Stimulated activated CD8-positive, alpha-beta memory T cell treated with anti-CD3 and anti-CD28 coated beads, Interleukin-7, amount 100 ng/mL, for 48 hours (primary cell): ENCODE measurements around the gene KLF17.
"Not testable (repeated sequence)": the region's sequence is repeated elsewhere in the genome, so short reads cannot be mapped to it uniquely, and the experiment has no call there.

Experiments
- DNase-seq, 2 donors: peaks; one replicate each; pipeline ENCODE4 v3.0.0-alpha.2; 2020; ENCODE audit warnings: low read depth in 1 of 2; ENCODE audit errors: extremely low read depth in 1 of 2

KLF17 gene

DNA sequence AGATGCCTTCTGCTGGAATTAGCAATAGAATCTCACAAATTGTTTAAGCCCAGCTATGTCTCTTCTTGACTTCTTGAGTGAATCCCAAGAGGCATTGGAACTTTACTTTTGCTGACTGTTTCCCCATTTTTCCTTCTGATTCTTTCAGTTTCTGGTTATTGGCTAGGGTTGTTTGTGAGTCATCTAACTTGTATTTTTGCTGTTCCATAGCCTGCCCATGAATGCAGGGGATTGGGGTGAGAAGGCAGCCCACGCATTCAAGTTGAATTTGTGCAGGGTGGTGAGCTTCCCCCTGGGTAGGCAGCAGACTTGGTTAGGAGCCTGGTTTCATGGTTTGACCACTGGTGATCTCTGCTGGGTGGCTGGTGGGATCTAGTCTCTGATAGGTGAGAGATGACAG is 10.4 kb upstream of the KLF17 start:
- DNase-seq: no peak

- DNase-seq: no peak
These were observed 9.7 kb upstream of the KLF17 start for GRCh38 chr1:44108971-44109370.

DNA sequence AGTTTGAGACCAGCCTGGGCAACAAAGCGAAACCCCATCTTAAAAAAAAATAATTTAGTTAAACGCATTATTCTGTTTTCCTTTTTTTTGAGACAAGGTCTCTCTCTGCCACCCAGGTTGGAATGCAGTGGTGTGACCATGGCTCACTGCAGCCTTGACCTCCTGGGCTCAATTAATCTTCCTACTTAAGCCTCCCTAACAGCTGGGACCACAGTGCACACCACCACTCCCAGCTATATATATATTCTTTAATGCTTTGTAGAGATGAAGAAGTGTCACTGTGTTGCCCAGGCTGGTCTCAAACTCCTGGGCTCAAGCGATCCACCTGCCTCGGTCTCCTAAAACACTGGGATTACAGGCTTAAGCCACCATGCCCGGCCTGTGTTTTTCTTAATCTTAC is 7.7 kb upstream of the KLF17 start:
- DNase-seq: no peak

- no peak for DNase-seq
These were observed 6.8 kb upstream of the KLF17 start for GRCh38 chr1:44111861-44112260.

GRCh38 chr1:44112486-44112885 is 6.1 kb upstream of the KLF17 start:
- DNase-seq: no peak

- DNase-seq: no peak
These were observed 5.5 kb upstream of the KLF17 start for GRCh38 chr1:44113095-44113609.

DNA sequence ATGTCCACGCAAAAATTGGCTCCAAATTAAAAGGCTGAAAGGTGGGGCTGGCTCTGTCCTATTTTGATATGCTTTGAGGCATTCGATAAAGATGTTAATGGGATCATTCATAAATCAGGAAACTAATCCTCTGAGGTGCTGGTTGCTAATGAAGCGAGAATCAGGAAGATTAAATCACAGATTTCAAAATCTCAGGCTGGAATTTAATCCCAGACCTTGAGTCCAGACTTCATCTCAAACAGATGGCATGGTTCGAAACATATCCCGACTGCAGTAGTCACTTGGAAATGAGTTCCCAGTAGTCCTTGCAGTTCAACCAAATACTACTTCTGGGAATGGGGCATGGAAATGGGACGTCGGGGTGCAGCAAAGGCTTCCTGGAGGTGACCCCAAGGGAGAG is 4.5 kb upstream of the KLF17 start:
- DNase-seq: no peak

GRCh38 chr1:44117272-44117671 is 1.3 kb upstream of the KLF17 start:
- DNase-seq: not testable (repeated sequence)

- DNase-seq: no peak
These were observed 904 bp downstream of the KLF17 start for GRCh38 chr1:44119525-44119924.

- no peak for DNase-seq
These were observed 1.9 kb downstream of the KLF17 start for GRCh38 chr1:44120398-44120949.

DNA sequence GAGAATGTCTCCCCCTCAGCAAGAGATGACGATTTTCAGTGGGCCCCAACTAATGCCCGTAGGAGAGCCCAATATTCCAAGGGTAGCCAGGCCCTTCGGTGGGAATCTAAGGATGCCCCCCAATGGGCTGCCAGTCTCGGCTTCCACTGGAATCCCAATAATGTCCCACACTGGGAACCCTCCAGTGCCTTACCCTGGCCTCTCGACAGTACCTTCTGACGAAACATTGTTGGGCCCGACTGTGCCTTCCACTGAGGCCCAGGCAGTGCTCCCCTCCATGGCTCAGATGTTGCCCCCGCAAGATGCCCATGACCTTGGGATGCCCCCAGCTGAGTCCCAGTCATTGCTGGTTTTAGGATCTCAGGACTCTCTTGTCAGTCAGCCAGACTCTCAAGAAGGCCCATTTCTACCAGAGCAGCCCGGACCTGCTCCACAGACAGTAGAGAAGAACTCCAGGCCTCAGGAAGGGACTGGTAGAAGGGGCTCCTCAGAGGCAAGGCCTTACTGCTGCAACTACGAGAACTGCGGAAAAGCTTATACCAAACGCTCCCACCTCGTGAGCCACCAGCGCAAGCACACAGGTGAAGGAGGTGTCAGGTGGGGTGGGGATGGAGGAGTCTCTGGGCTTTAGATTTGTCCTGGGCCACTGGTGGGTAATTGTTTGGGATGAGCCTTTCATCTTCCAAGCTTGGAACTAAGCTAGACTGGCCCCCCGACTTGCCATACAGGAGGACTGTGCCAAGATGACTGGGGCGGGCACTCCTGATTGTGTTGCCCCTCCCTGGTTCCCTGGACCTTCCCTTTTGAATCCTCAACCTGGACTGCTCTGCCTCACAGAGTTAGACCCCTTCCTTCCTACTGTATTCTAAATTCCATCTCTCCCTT is 11.2 kb downstream of the KLF17 start:
- DNase-seq: no peak

DNA sequence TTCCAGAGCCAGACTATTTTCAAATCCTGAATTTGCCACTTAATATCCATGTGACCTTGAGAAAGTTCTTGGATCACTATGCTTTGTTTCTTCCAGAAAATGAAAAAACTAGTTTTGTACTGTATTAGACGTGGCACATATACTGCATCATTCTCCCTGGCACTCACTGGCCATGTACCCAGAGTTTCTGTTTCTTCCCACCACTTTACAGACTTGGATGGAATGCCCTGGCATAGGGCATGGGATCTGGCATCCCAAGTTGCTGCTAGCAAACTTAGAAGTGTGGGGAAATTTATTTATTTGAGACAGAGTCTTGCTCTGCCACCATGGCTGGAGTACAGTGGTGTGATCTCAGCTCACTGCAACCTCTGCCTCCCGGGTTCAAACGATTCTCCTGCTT is 12.8 kb downstream of the KLF17 start:
- no peak for DNase-seq

DNA sequence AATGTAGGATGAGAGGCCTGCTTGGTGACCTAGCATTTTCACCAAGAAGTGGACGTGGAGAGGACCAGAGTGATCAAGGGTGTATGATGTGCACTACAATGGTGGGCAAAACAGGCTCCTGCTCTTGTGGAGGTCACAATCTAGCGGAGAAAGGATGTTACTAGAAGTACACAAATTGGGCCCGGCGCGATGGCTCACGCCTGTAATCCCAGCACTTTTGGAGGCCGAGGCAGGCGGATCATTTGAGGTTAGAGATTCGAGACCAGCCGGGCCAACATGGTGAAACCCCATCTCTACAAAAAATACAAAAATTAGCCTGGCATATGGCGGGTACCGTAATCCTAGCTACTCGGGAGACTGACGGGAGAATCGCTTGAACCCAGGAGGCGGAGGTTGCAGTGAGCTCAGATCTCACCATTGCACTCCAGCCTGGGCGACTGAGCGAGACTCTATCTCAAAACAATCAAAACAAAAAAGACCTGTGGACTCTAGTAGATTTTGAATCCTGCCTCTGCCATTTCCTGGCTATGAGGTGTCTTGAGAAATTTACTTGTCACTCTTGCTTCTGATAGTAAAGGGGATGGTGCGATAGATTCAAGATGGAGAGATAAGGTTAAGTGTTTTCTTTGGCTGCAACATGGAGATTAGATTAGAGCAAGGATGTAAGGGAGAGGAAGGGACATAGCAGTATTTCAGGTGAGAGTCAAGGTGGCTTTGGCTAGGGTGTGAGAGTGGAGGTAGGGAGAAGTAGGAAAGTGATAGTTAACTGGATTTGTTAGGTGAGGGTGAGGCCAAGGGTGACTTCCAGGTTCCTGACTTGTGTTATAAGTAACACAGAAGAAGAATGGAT is 15.7 kb downstream of the KLF17 start:
- no peak for DNase-seq

DNA sequence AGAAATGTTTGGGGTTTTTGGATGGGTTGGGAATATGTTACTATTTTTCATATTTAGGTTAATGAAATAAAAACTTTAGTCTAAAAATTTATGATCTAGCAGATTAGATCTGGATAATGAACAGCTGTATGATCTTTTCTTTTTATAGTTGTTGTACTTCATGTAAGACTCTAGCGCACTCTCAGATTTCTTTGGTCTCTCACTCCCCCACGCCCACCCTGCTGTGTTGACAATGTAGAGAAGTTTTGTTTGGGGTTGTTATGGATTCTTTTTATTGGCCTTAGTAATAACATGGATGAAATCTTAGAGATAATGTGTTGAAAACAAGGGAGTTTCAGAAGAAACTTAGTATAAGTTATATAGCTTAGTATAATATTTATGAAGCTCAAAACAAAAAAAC is 17.3 kb downstream of the KLF17 start:
- no peak for DNase-seq

DNA sequence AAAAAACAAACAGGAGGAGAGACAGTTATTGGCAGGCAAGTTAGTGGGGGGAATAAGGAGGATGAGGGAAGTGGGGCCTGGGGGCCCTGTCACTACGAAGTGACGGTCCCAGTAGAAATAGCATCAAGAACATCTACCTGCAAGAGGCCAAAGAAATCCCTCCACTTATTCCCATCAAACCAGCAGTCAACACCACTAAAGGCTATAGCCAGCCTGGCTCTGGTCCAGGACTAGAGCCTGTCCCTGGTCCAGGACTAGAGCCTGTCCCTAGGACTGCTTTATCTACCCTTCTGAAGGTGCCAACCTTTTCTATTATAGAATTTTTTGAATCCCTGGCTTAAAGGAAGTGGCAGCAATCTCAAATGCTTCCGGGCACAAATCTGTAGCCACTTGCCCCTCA is 19.6 kb downstream of the KLF17 start:
- DNase-seq: no peak

DNA sequence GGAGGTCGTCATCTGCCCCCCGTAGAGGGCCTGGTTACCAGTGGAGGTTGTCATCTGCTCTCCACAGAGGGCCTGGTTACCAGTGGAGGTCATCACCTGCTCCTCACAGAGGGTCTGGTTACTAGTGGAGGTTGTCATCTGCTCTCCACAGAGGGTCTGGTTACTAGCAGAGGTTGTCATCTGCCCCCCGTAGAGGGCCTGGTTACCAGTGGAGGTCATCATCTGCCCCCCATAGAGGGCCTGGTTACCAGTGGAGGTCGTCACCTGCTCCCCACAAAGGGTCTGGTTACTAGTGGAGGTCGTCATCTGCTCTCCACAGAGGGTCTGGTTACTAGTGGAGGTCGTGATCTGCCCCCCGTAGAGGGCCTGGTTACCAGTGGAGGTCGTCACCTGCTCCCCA is 20.9 kb downstream of the KLF17 start:
- not testable (repeated sequence) for DNase-seq

DNA sequence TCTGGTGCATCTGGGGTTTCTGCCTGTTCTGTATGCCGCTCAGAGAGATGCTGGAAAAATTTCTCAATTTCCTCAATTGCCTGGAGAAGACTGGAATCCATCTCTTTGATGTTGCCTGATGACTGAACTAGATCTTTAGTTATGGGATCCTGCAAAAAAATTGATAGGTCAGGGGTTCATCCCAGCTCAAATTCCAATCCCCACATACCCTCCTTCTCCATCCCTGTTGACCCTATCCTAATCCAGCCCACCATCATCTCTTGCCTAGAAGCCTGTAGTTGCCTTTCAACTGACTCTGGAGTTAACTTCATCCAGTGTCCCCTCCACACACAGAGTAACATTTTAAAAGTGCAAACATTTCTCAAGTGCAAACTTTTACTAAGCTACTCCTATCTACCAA is 22.9 kb downstream of the KLF17 start, which contains the start of gene KLF18:
Gene KLF18, minus strand, starts transcription at position 101 of the 400 bp plus-strand sequence. Its CDS starts 0 bp downstream, at position 101.
- no peak for DNase-seq

GRCh38 chr1:44144962-44145756 is 26.5 kb downstream of the KLF17 start:
- no peak for DNase-seq

DNA sequence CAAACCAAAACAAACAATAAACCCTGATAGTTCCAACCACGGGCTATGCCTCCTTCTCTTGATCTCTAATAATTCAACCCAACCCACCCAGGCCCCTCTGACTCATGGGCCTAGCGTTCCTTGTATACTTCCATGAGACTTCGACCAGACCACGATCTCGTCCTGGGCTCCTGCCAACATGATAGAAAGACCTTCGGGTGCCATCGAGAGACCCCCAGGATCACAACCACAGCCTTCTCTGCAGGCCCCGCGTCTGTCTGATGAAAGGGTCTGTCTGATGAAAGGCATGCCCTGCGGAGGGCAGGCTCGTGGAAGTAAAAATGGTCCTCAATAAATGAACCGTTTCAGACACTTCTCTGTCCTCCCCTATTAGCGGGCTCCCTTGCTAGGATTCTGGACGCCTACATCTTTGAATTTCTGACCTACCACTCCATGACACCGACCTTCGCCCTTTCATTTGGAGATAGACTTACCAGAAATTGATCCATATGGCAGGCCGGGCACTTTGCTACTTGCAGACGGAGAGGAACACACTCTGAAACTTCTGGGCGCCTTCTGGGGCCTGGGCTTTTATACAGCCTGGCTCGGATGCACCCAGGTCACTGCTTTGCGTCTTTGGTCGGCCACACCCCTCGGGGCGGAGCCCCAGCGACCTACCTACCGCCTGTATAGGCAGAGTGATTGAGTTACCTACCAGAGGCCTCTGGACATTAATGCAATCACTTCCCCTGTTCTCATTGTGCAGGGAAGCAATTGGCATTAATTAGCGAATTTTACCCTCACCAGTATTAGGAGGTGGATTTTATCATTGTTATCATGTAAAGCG is 28.1 kb downstream of the KLF17 start:
- DNase-seq: no peak

DNA sequence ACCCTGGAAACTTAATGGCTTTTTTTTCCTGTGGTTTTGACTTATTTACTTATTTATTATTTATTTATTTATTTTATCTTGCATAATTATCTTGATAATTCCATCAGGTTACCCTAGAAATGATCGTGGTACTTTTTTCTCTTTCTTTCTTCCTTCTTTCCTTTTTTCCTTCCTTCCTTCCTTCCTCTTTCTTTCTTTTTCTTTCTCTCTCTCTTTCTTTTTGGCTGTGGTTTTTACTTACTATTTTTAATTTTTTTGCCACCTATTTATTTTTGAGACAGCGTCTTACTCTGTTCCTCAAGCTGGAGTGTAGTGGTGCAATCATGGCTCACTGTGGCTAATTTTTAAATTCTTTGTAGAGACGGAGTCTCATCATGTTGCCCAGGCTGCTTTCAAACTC is 29.0 kb downstream of the KLF17 start:
- no peak for DNase-seq
